Left kidney (tissue), 2 donors: Measurements from ENCODE around the gene MGMT. TPM values are rescaled to one million over a fixed set of nuclear protein-coding genes. Genes with fewer than 3 reads are reported as not detected.

Experiments
- DNase-seq: peaks from one replicate; pipeline ENCODE4 v3.0.0-alpha.2; 2013
- polyA plus RNA-seq: library from polyadenylated mRNA; unstranded; fragments of 120-200 nt; gene quantifications from one replicate; pipeline ENCODE4 v1.2.1, GENCODE V29; 2013; ENCODE audit not compliant: insufficient read length

MGMT gene
- polyA plus RNA-seq, 1 donor: 13.8 TPM

DNA sequence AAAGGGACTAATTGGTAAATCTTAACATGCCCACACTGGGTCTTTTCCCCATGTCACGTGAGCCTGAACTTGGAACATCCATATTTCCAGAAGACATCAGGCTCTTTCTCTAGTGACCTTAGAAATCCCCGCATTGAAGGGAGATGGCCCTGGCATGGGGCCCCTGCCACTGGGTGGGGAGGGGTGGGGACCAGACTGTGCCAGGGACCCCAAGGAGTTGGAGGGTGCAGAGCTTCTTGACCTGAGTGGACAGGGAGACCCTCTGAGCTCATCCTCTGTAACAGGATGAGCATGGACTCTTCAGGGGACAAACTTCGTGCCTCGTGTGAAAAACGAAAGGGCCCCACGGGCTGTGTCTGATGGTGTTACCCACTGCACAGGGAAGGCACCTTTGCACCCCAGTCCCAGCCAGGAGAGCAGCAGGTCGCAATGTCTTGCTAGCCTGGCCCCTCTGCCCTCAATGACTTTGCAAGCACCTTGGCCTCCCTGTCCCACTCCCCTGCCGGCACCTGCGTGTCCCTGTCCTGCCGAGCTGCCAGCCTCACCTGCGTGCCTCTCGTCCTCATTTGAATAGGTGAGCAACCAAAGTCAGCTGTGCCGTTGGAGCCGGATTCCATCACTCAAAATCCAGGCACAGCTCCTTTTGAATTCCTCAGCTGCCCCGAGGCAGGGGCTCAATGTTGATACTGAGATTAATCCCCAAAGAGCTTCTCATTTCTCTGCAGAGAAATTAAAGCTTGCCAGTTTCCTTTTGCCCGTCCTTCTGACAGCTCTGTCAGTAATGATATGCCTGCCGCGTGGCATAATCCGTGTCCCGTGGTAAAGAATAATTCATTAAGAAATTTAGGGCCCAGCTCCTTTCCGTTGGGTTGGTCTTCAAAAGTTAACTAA, 262.1 kb downstream of the MGMT start:
- DNase-seq: no peak

DNA sequence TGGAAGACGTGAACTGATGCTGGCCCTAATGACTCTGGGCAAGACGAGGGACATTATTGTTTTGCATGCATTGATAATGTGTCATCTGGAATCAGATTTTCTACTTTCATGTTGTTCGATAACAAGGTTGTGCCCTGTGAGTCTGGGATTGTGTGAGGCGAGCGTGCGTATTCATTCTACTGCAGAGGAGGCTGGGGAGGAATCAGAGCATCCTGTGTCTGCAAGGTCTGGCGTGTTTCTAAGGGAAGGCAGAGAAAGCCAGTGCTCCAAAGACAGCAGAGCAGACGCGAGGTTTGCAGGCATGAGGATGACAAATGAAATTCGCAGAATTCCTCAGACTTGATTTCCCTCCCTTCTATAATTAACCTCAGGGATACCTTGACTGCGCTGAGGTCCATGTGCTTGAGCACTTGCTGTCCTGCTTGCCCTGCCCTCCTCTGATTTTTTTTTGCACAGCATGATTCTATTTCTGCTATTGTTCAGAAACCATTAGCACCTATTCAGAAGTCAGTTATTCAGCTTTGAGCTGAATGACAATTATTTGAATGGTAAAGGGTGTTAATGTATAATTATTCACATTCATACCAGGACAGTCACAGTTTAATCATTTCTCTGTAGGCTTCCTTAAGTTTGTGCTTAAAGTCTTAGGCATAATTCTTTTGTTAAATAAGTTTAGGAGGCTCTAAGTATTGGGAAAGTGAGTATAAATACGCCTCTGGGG, 263.4 kb downstream of the MGMT start:
- DNase-seq: no peak

DNA sequence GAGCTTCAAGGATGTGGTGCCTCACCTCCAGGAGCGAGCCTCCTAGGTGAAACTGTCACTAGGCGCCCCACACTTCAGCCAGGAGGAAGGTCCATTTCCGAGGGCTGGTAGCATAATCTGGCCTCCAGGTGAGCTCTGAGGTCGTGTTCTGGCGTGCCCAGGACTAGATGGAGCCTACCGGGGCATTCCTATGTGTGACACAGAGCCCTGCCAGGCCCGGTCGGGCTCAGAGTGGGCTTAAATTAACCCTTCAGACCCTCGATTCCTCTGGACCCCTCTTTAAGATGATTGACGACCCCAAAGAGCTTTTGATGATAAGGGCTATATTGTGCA, 263.9 kb downstream of the MGMT start:
- DNase-seq: no peak

DNA sequence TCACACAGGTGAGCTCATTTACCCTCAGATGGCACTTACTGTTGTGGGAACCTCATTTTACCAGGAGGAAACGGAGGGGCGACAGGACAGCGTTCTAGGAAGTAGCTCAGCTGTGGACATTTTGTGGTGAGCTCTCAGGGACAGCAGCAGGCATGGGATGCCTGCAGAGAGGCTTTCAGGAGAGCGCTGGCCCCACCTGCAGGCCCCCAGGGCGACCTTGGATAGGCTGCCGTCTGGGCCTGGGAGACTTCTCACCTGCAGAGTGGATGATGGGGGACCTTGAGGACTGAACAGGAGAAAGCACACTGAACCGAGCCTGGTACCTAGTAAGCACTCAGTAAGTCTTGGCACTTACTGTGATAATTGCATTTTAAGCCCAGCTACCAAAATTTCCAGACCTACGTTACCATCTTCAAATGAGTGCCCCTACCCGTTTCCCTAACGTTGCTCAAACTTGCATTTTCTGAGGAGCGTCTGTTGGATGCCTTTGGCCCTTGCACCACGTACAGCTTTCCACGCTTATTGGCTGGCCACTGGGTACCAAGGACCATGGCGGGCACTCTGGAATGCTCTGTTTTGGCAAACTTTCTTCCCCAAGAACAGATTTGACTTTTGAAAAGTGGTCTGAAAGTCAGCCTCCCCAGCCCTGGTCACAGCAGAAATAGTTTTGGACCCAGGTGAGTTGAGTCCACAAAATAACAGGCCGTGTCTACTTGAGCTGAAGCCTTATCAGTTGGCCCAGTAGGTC, 273.7 kb downstream of the MGMT start:
- no peak for DNase-seq

DNA sequence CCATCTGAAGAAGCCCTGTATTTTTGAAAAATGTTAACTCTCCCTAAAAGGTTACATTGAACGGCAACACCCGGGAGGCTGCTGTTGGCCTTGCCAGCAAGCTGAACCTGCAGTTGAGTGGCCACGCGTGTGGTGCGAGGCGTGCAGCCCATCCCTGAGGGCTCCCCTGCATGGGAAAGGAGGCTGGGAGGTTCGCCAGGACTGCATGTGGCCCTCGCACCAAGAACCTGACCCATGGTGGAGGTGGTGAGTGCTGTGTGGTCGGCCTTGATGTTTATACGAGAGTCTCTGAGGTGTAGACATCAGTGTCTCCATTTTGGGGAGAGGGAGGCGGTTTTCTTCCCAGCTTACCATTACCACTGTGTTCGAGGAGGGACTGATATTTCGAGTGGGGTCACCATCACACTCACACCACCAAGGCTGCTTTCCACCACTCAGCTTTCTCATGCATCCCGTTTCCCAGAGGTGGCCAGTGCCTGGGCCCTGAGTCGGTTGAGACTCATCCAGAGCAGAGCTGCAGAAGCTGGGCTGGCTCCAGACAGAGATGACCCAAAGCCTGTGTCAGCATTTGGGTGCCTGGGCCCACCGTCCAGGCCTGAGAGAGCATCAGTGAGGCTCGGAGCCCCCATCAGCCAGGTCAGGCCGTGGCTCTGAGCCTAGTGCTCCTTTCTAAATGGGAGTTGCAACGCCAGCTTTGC, 274.4 kb downstream of the MGMT start:
- no peak for DNase-seq

DNA sequence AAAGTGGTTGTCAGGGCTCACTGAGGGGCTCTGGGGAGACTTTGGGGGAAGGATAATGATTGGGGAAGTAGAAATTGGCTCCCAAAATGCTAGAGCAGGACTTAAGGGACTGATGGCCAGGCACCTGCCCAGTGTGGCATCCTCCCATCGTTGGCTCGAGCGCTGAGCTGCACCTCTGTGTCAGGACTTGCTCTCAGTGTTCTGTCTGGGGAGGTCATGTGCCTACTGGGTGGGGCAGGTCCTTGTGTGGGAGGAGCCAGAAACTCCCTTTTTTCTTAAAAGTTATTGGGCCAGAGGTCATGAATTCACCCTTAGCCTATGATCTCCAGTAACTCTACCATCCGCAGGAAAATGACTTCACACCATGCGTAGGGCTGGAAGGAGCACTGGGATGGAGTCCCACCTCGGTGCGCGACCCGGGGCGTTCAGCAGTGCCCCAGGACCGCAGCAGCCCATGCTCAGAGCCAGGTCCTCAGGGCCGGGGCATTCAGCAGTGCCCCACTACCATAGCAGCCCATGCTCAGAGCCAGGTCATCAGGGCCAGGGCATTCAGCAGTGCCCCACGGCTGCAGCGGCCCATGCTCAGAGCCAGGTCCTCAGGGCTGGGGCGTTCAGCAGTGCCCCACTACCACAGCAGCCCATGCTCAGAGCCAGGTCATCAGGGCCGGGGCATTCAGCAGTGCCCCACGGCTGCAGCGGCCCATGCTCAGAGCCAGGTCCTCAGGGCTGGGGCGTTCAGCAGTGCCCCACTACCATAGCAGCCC, 275.1 kb downstream of the MGMT start:
- no peak for DNase-seq

DNA sequence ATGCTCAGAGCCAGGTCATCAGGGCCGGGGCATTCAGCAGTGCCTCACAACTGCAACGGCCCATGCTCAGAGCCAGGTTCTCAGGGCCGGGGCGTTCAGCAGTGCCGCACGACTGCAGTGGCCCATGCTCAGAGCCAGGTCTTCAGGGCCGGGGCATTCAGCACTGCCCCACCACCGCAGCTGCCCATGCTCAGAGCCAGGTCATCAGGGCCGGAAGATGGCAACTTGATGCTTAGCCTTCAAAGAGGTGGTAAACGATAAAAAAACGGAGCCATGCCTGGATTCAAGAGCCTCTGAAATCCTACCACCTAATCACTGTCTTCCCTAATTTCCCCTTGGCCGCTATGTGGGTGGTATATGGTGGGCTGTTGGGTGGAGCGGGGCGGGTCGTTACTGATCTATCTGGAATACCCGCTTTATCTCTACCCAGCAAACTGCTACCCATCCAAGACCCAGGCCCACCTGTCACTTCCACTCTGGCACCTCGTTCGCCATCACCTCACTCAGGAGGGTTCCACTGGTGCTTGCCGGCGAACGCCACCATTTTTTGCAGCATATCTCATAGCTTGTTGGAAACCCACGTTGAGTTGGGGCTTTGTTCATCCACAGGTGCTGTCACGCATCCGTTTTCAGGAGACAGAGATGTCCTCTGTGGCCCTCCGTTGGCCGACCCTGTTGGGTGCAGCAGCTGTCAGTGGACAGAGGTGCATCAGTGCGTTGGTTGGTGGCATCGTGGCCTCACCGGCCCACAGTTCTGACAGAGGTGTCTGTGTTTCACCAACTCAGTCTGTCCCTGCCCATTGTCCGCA, 275.9 kb downstream of the MGMT start:
- DNase-seq: no peak

DNA sequence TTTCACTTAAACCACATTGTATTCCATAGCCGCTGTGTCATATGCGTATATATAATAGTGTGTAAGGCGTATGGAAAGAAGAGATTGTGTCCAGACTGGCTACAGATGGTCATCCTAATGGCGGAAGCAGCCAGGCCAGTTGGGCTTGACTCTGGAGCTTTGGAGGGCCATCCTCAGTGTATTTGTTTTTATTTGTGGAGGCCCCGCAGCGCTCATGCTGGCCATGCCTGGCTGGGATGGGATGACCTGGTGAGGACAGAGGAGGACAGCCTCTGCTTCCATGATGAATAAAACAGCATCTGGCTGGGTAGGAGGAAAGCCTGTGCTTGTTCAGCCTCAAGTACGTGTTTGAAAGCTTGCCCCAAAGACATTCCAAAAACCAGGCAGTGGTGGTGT, 276.7 kb downstream of the MGMT start:
- DNase-seq: no peak

DNA sequence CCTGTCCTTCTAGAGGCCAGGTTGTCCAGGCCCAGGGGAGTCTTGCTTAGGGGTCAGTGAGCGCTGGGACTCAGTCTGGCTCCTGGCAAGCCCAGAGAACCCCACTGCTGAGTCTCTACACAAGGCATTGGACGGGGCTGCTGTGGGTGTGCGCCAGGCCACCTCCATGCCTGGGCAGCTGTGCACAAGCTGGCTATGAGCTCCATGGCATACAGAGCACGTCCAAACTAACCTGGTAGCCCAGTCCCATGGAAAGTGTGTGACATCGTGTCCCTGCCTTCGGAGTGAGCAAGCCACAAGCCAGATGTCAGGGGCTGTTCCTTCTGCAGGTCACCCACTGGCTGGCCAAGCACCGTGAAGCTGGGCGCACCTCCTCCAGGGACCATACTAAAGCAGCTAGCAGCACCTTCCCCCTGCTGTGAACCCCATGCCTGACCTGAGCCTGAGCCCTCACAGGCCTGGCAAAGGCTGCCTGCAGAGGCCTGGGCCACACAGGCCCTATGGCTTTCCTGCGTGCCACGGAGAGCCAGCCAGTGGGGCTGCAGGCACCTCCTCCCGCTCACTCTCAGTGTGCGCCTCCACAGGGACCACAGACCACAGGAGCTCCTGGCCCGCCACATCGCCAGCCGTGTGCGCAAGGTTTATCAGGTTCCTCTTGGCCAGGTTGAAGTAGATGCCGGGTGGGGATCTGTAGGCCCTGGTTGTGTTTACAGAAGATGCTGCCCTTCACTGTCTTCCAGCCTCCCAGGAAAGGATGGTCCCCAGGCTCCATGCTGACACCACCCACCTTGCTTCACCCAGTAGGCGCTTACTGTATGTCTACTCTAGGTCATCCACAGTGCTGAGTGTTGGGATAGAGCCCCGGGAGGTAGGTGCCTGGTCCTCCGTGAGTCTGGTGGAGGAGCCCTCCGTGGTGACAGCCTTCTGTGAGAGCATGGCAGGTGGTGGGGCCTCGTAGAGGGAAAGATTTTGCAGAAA, 277.4 kb downstream of the MGMT start:
- no peak for DNase-seq

DNA sequence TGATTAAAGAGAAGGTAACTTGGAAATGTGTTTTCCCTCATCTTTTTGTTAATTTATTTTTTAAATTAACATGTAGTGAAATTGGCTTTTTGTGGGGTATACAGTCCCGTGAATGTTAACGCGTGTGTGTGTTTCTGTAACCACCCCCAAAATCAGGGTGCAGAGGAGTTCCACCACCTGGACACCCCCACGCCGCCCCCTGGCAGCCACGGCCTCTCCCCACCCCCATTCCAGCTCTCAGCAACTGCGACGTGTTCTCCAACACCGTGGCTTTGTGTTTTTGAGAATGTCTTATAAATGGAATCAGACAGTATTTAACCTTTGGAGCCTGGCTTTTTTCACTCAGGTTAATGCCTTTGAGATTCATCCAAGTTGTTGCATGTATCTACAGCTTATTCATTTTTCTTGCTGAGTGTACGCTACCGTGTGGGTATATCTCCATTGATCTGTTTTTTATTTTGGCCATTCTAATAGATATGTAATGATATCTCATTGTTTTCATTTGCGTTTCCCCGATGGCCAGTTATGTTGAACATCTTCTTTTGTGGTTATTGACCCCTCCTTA, 278.2 kb downstream of the MGMT start:
- no peak for DNase-seq

DNA sequence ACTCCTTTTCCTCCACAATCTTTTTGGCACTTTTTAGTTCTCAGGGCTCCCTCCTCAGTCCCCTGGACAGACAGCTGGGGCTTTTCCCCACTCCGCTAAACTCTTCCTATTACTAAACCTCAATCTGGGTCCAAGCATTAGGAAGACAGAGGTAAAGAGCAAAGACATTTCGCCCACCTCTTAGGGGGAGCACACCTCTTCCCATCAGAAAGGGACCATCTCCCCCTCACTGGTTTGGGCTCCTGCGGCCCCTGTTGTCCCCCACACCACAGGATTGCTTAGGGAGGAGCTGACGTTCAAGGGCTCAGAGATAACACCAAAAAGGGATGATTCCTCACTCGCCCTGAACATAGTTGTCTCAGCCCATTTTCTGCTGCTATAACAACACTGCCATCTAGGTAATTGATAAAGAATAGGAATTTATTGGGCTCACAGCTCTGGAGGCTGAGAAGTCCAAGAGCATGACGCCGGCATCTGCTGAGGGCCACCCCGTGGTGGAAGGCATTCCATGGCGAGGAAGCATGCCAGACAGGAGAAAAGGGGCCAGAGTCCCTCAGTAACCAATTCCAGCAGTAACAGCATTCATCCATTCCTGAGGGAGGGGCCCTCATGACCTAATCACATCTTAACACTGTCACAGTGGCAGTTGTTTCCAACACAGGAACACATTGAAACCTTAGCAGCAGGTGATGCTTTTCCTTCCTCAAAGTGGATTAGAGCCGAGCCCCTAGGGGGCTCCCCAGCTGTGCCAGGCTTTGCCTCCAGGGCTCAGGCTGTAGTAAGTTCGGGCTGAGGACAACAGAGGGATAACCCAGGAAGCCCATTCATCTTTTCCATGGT, 287.4 kb downstream of the MGMT start:
- no peak for DNase-seq

DNA sequence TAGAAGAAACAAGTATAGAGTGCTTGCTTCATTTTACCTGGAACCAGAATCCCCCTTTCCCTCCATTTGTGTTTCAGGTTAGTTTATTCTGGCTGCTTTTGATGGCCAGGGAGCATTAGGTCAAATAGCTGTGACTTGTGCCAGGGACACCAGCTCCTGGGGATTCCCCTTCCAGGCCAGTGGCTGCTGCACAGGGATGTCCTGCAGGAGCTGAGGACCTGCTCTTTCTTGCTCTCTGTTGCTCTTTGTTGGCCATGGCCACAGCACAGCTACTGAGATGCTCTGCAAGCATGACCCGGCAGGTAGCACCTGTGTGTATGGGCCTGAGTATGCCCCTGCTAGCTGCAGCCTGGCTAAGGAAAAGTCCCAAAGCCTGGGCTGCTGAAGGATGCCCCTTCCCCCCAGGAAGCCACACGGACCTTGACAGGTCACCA, 288.1 kb downstream of the MGMT start:
- DNase-seq: no peak

DNA sequence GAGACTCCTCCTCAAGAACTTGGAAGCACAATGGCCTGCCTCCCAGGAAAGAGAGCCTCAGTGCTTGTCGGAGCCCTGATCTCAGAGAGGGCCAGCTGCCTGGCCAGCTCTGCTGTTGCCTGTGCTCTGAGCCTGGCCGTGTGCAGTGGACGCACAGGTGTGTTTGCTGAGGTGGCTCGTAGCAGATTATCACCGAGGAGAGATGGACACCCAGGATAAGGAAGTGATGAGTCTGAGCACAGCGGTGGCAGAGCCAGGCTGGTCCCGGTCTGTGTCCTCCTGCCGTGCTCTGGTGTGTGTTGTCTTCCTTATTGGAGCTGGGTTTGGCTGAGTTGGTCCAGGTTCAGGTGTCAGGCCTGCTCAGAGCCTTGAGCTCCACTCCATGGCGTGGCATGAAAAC, 288.6 kb downstream of the MGMT start:
- DNase-seq: no peak

DNA sequence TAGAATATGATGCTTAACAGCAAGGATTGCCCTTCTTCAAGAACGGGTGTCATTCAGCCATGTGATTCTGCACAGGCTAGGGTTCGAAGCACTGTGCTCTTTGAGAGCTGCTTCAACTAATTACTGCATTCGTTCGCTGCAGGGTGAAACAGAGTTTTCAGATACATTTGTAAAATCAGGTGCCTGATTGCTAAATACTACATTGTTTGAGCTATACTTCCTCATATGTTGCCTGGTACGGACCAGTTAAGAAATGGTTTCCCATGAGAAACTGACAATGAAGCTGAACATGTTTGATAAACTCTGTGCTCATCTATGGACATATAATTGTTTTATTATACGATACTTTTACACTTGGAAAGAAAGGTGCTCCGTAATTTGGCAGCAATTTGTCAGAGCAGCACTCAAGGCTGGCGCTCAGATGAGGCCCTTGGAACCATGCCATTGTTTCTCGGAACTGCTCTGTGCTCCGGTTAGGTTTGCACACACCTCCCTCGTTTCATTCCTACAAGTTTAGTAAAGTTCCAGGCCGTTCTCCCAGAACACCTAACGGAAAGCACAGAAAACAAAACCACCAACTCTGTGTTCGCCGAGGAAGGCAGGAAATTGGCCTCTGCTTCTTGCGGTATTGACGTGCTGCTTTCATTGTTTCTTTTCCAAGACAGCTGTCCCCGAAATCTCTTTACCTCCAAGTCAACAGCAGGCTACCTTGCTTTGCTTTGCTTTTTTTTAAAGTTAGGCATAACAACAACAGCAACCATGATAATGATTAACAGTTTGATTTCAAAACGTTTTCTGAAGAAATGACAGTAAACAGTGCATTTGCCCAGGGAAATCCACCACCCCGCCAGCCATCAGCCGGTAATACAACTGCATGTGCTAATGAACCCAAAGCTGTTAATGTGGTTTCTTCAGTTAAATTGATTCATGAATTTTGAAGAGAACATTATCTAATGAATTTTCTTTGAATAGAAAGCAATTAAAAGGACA, 290.2 kb downstream of the MGMT start:
- DNase-seq: no peak

DNA sequence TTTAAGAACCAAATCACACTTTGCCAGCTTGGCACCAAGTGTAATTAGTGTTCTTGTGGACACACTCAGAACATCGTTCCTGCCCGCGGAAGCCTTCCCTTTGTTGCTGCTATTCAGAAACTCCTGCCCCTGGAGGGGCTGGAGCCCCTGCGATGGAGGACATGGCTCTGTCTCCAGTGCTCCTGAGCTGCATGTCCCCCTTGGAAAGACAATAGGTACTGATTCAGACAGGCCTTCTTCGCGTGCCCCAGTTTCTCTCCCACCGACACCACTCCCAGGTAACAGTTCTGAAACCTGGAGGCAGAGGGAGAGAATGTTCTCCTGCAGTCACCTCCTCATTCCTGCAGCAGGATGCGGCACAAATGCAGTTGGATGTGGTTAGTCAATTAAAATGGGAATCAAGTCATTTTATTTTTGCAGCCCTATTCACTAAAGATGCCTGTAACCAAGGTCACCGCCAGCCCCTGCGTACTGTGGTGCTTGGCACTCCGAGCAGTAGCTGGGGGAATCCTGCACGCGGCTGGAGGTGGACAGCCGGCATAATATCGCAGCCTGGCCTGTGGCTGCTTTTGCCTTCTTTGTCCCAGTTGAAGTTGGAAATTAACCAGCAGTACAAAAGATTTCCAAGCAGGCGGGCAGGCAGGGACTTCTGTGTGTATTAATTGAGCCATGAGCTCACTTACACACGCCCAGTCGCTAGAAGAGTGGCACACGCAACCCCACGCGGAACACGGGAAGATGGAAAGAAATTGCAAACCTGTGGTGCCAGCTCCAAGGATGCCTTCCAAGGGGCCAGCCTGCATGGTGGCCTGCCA, 291.4 kb downstream of the MGMT start:
- no peak for DNase-seq
